ENCODE results near the gene PPP1R3D. TPM values are rescaled to one million over a fixed set of nuclear protein-coding genes. Genes with fewer than 3 reads are reported as not detected.

PPP1R3D gene
- total RNA-seq, 4 donors from 2014 or later = 7.1 to 10.4 (median 7.6) TPM

DNA sequence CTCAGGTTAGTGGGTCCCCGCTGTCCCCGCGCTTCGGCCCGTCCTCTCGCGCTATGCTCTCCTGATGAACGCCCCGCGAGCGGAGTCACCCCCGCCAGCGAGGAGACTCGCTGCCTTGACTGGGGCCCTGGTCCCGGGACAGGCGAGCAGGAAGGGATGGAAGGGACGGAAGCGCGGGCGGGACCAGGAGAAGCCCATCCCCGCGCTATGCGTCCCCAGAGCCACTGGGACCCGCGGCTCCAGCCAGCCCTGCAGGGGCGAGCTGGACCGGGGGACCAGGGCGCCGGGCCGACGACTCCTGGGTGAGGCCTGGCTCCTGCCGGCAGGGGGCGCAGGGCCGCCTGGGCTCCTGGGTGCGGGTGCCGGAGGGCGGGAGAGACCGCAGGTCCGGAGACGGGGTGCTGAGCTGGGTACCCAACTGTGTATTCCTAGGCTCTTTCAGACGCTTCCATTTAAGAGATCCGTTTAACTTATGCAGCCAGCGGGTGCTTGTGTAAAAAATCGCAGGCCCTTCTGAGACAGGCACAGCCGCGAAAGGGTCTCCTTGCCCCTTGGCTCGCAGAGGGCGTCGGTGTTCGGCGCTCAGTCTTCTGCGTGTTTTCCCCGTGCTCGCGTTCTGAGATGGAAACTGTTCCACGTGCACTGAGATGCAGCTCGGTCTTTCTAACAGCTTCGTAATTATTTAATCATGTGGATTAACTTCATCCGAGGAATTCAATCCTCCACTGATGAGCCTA is 6.1 kb downstream of the PPP1R3D start:
- TF ChIP-seq, protein P1, sequence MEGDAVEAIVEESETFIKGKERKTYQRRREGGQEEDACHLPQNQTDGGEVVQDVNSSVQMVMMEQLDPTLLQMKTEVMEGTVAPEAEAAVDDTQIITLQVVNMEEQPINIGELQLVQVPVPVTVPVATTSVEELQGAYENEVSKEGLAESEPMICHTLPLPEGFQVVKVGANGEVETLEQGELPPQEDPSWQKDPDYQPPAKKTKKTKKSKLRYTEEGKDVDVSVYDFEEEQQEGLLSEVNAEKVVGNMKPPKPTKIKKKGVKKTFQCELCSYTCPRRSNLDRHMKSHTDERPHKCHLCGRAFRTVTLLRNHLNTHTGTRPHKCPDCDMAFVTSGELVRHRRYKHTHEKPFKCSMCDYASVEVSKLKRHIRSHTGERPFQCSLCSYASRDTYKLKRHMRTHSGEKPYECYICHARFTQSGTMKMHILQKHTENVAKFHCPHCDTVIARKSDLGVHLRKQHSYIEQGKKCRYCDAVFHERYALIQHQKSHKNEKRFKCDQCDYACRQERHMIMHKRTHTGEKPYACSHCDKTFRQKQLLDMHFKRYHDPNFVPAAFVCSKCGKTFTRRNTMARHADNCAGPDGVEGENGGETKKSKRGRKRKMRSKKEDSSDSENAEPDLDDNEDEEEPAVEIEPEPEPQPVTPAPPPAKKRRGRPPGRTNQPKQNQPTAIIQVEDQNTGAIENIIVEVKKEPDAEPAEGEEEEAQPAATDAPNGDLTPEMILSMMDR (IDR thresholded peaks at IDR 0.05) = peak; percentile 54 to 98 (median 90)
- peak in 1 of 2 donors; percentile 29 for TF ChIP-seq POLR2A (IDR thresholded peaks at IDR 0.05)
- Histone ChIP-seq H3K36me3 (no peaks in the 10 kb centered on the region), H3K27me3 (no peaks in the 10 kb centered on the region), H3K27ac (peak overlapping the region in 2 of 3 donors; percentile 41 to 74), H3K4me1 (peaks cover 12 to 19% of the 10 kb centered on the region in 2 donors), H3K9me3 (no peaks in the 10 kb centered on the region), H3K4me3 (replicated peaks in 1 of 3) (peak overlapping the region in 2 of 3 donors; percentile 49 to 55)
- WGBS, 2 donors = 9 to 18% methylated on average over 16 to 34 of the region's 59 CpGs
- intact Hi-C loops (cut with DNase I) = no loop called here
- DNase-seq = peak; percentile 75 to 79

DNA sequence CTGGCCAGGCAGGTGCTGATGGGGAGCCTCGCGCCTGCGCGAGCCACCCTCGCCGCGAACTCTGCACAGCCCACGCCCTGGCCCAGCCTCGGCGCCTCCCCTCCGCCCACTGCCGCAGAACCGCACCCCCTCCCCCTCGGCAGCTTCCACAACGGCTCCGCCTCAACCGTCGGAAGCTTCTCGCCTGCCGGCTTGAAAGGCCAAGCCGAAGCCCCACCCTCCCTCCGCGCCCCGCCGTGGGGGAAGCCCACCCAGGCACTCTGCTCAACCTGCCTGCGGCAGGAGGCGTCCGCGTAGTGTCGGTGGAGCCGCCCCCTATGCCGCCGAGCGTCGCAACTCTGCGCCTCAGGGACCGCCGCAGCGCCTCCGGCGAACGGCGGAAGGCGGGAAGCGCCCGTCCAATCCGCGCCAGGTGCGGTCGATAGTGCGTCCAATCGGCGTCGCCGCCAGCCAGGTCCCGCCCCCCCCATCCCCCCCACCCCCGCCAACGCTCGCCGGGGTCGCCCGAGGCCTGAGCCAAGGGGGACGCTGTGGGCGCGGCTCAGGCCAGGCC is 6.7 kb downstream of the PPP1R3D start, which contains the start of gene SYCP2:
SYCP2 (minus strand) TSS at position 342 of the 553 bp plus-strand sequence. CDS start 11,224 bp downstream, outside the sequence.
- Histone ChIP-seq H3K9me3 (no peaks in the 10 kb centered on the region), H3K27me3 (no peaks in the 10 kb centered on the region), H3K36me3 (no peaks in the 10 kb centered on the region), H3K4me1 (peaks cover 5 to 12% of the 10 kb centered on the region in 2 donors), H3K27ac (peak within 1 kb of the TSS in 2 of 3 donors; percentile 41 to 74), H3K4me3 (replicated peaks in 1 of 3) (peak within 1 kb of the TSS in 2 of 3 donors; percentile 49 to 55)
- TF ChIP-seq, protein P1 (IDR thresholded peaks at IDR 0.05) = no peak
- TF ChIP-seq POLR2A (IDR thresholded peaks at IDR 0.05) = no peak
- 46 to 48% methylated on average over 14 to 37 of the region's 65 CpGs for WGBS, 2 donors
- intact Hi-C loops (cut with DNase I) = no loop called here
- peak; percentile 17 to 31 for DNase-seq

DNA sequence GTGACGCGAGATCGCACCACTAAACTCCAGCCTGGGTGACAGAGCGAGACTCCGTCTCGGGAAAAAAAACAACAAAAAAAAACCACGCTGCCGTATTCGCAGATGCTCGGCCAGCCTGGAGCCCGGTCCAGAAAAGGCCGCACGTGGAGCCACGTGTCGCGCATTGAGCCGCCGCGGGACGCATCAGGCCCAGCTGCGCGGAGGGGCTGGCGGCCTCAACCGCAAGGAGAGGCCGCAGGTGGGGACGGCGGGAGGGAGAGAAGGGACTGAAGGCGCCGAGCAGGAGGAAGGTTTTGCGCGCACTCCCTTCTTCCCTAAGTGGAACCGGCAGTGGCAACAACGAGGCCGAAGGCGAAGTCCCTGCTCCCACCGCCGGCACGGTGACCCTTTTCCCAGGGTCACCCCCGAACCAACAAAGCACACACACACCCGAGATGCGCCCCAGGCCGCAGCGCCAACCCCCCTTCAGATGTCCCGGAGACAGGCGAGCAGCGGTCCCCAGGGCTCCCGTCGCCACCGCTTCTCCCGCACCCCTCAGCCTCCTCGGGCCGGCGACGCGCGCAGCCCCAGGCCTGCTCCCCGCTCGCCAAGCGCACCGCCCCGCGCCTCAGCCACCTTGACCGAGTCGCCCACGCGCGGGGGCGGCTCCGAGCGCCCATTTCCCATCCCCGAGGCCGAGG is 7.3 kb downstream of the PPP1R3D start:
- intact Hi-C loops (cut with DNase I) = no loop called here
- 86% methylated on average over 61 to 66 of the region's 72 CpGs for WGBS, 2 donors
- Histone ChIP-seq H3K4me3 (replicated peaks in 1 of 3) (no peak overlapping the region), H3K9me3 (no peaks in the 10 kb centered on the region), H3K27ac (no peak overlapping the region), H3K36me3 (no peaks in the 10 kb centered on the region), H3K4me1 (peaks cover 3 to 6% of the 10 kb centered on the region in 2 donors), H3K27me3 (no peaks in the 10 kb centered on the region)
- DNase-seq = no peak
- no peak for TF ChIP-seq POLR2A (IDR thresholded peaks at IDR 0.05)
- TF ChIP-seq, protein P1 (IDR thresholded peaks at IDR 0.05) = no peak

DNA sequence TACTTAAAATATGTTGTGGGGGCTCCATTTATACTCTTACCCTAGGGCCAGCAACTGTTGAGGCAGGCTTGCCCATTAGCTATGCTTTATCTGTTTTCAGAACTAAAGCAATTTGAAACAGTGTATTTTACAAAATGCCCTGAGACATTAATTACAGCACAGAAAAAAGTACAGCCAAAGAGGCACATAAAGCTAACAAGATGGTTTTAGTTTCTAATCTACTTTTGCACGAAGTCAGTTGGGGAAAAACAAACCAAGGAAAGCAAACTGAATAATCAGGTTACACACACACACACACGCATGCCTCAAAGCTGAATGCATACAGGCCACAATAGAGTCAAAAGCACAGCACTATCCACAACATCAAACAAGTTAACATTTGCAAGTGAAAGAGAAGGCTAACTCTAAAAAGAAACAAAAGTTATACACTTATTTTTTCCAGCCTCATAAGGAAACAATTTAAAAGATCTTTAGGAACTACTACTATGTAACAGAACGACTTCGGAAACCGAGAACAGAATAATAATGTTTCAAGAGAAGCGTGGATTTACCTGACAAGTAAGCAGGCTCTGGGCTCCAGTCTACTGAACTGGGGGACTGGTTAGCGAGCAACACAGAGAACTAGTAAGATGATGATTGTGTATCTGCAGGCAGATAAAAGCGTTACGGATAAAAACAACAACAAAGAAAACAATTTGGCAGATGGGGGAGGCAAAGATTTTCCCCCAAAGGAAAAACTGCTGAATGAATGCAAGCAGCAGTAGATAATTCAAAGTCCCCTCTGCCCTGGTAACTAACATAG is 8.4 kb downstream of the PPP1R3D start:
- no peak for TF ChIP-seq POLR2A (IDR thresholded peaks at IDR 0.05)
- TF ChIP-seq, protein P1 (IDR thresholded peaks at IDR 0.05) = no peak
- no peak overlapping the region for H3K27ac ChIP-seq
- 87% methylated on average over 9 of the region's 9 CpGs for WGBS, 2 donors
- intact Hi-C loops (cut with DNase I) = no loop called here
- DNase-seq = no peak
- H3K27me3 ChIP-seq = no peaks in the 10 kb centered on the region
- H3K36me3 ChIP-seq = no peaks in the 10 kb centered on the region
- H3K4me3 ChIP-seq (replicated peaks in 1 of 3) = no peak overlapping the region
- H3K9me3 ChIP-seq = no peaks in the 10 kb centered on the region
- H3K4me1 ChIP-seq = peaks cover 3 to 6% of the 10 kb centered on the region in 2 donors

Data from thyroid gland (tissue), 4 donors.